CD4-positive, alpha-beta T cell (primary cell): Measurements from ENCODE around the gene SLC44A1. TPM values are rescaled to one million over a fixed set of nuclear protein-coding genes. Genes with fewer than 3 reads are reported as not detected.

Experiments used
- ATAC-seq: fragments of 200-7000 bp; cut with Tn5 transposase; one replicate; pipeline ENCODE4 v1.10.0; 2022; ENCODE audit warnings: mild to moderate bottlenecking; ENCODE audit not compliant: poor library complexity
- CTCF ChIA-PET: fragments of 350-600 bp; sonication (Branson Sonifier 250); formaldehyde crosslinking; loops from one replicate; lab custom pipeline; 2021; ENCODE audit warnings: antibody characterized with exemption, inconsistent platforms; lab: Charles Lee
- POLR2A ChIA-PET: fragments of 350-600 bp; sonication (Branson Sonifier 250); formaldehyde crosslinking; loops from one replicate; lab custom pipeline; 2021; ENCODE audit warnings: antibody characterized with exemption, inconsistent platforms; lab: Charles Lee
- DNase-seq, 14 experiments: peaks; one replicate each; pipeline ENCODE4 v3.0.0-alpha.2; 2013 to 2020; ENCODE audit warnings: mixed read lengths in 2 of 14
- H3K27ac ChIP-seq, 2 donors: one replicate each; pipeline versions ENCODE4 v1.5.1 to v1.7.0; 2013; ENCODE audit warnings: low read length in 2 of 2, low read depth in 1 of 2, mild to moderate bottlenecking in 1 of 2
- H3K27me3 ChIP-seq, 2 experiments: 1 replicate in 1 of 2; 2 replicates in 1 of 2; pipeline versions ENCODE4 v1.6.1 to v1.7.0; 2013; ENCODE audit warnings: low read length in 2 of 2, control low read depth in 1 of 2, mild to moderate bottlenecking in 1 of 2, moderate library complexity in 1 of 2; ENCODE audit not compliant: insufficient read depth in 2 of 2, control insufficient read depth in 1 of 2
- H3K36me3 ChIP-seq: one replicate; pipeline ENCODE4 v1.6.1; 2013; ENCODE audit warnings: low read length, control low read depth; ENCODE audit not compliant: insufficient read depth
- H3K4me1 ChIP-seq: one replicate; pipeline ENCODE4 v1.6.1; 2013; ENCODE audit warnings: low read length, control low read depth; ENCODE audit not compliant: insufficient read depth
- H3K4me3 ChIP-seq: one replicate; pipeline ENCODE4 v1.5.1; 2013; ENCODE audit warnings: mild to moderate bottlenecking, low read length, moderate library complexity
- H3K9me3 ChIP-seq, 2 experiments: 1 replicate in 1 of 2; 2 replicates in 1 of 2; pipeline versions ENCODE4 v1.6.1 to v1.7.0; 2013; ENCODE audit warnings: low read length in 2 of 2, mild to moderate bottlenecking in 2 of 2, control low read depth in 1 of 2, moderate library complexity in 1 of 2; ENCODE audit not compliant: control insufficient read depth in 1 of 2, insufficient read depth in 1 of 2
- H3K27ac Mint-ChIP-seq: one replicate; pipeline ENCODE4 v1.8.0; 2020; ENCODE audit warnings: mixed read lengths
- H3K27me3 Mint-ChIP-seq: one replicate; pipeline ENCODE4 v1.8.0; 2021; ENCODE audit warnings: mixed read lengths
- H3K36me3 Mint-ChIP-seq: one replicate; pipeline ENCODE4 v1.8.0; 2021; ENCODE audit warnings: low read depth, mixed read lengths
- H3K4me1 Mint-ChIP-seq: one replicate; pipeline ENCODE4 v1.8.0; 2021; ENCODE audit warnings: low read depth, mixed read lengths
- H3K4me3 Mint-ChIP-seq: one replicate; pipeline ENCODE4 v1.8.0; 2020; ENCODE audit warnings: mild to moderate bottlenecking, mixed read lengths
- H3K9me3 Mint-ChIP-seq: one replicate; pipeline ENCODE4 v1.8.0; 2020; ENCODE audit warnings: mixed read lengths
- intact Hi-C, 2 experiments: fragments of 100-400 bp; cut with DNase I in 1 of 2; cut with micrococcal nuclease in 1 of 2; formaldehyde crosslinking; loops; one replicate each; pipeline versions ENCODE4 v1.15.1 to v1.9.0; 2023 to 2025; cut with DNase I, micrococcal nuclease
- total RNA-seq, 174 experiments: library from RNA in 2 of 174; stranded (reverse) in 2 of 174; gene quantifications; one replicate each; pipeline ENCODE4 v1.2.3 and lab custom pipeline; 2021 to 2026
- TF ChIP-seq, protein P1 (sequence below): fragments of 200-600 bp; IDR thresholded peaks from one replicate; pipeline ENCODE4 v1.8.0; 2022; ENCODE audit warnings: antibody characterized with exemption, mild to moderate bottlenecking

Gene SLC44A1
- total RNA-seq, 2 experiments from 2014 or later: 5.1 to 5.9 TPM

DNA sequence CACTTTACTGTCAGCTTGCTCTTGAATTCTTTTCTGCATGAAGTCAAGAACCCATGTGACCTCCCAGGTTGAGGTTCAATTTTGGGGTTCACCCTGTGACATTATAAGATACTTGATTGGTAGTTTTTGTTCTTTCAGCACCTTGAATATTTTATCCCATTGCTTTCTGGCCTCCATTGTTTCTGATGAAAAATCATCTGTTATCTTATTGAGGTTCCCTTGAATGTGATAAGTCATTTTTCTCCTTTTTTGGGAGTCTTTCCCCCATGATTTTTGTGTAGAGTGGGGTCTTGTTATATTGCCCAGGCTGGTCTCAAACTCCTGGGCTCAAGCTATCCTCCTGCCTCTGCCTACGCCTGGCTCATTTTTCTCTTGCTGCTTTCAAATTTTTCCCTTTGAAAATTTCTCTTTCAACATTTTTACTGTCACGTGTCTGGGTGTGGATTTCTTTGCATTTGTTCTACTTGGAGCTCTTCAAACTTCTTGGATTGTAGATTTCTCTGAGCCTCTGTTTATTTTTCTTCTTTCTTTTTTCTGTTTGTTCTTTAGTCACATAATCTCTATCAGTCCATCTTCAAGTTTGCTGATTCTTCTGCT, 20.8 kb upstream of the SLC44A1 start:
- Mint-ChIP-seq H3K27ac (no peak overlapping the region), H3K4me1 (no peaks in the 10 kb centered on the region), H3K36me3 (no peaks in the 10 kb centered on the region), H3K27me3 (no peaks in the 10 kb centered on the region), H3K4me3 (no peak overlapping the region), H3K9me3 (peaks cover 11% of the 10 kb centered on the region)
- H3K27me3 ChIP-seq: peaks cover 5 to 8% of the 10 kb centered on the region in 2 experiments
- ATAC-seq (no peak), DNase-seq (no peak)
- ChIA-PET POLR2A (no interaction called here), CTCF (no interaction called here)
- no peak overlapping the region for H3K27ac ChIP-seq
- H3K36me3 ChIP-seq: no peaks in the 10 kb centered on the region
- peaks cover 4 to 23% of the 10 kb centered on the region in 2 experiments for H3K9me3 ChIP-seq
- H3K4me3 ChIP-seq: no peak overlapping the region
- intact Hi-C loops: no loop called here
- TF ChIP-seq, protein P1, sequence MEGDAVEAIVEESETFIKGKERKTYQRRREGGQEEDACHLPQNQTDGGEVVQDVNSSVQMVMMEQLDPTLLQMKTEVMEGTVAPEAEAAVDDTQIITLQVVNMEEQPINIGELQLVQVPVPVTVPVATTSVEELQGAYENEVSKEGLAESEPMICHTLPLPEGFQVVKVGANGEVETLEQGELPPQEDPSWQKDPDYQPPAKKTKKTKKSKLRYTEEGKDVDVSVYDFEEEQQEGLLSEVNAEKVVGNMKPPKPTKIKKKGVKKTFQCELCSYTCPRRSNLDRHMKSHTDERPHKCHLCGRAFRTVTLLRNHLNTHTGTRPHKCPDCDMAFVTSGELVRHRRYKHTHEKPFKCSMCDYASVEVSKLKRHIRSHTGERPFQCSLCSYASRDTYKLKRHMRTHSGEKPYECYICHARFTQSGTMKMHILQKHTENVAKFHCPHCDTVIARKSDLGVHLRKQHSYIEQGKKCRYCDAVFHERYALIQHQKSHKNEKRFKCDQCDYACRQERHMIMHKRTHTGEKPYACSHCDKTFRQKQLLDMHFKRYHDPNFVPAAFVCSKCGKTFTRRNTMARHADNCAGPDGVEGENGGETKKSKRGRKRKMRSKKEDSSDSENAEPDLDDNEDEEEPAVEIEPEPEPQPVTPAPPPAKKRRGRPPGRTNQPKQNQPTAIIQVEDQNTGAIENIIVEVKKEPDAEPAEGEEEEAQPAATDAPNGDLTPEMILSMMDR: no peak
- H3K4me1 ChIP-seq: no peaks in the 10 kb centered on the region

DNA sequence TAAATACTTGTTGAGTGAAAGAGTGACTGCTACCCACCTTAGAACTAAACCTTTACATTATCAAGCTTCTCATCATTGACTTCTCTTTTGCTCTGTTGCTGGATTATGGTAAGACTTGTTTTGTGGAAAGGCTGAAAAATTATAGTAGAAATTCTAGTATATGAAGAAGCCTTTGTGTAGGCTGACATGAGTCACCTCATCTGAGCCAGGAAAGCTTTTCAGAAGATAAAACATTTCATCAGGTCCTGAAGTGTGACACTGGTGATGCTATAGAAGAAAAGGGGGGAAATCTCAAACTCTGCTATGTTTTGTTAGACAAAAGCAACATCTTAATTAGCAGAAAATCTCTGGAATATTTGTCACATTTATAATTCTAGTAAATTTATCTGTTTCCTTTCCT, 18.4 kb upstream of the SLC44A1 start:
- H3K27me3 Mint-ChIP-seq: peaks cover 7% of the 10 kb centered on the region
- POLR2A ChIA-PET: no interaction called here
- H3K4me3 Mint-ChIP-seq: no peak overlapping the region
- no peak overlapping the region for H3K27ac ChIP-seq
- no peaks in the 10 kb centered on the region for H3K36me3 Mint-ChIP-seq
- DNase-seq (no peak), ATAC-seq (no peak)
- intact Hi-C loops: no loop called here
- no peak overlapping the region for H3K4me3 ChIP-seq
- H3K27ac Mint-ChIP-seq: no peak overlapping the region
- H3K36me3 ChIP-seq: no peaks in the 10 kb centered on the region
- CTCF ChIA-PET: no interaction called here
- peaks cover 5 to 8% of the 10 kb centered on the region in 2 experiments for H3K27me3 ChIP-seq
- H3K4me1 Mint-ChIP-seq: no peaks in the 10 kb centered on the region
- TF ChIP-seq, protein P1: no peak
- peaks cover 11% of the 10 kb centered on the region for H3K9me3 Mint-ChIP-seq
- peaks cover 4 to 23% of the 10 kb centered on the region in 2 experiments for H3K9me3 ChIP-seq
- no peaks in the 10 kb centered on the region for H3K4me1 ChIP-seq

DNA sequence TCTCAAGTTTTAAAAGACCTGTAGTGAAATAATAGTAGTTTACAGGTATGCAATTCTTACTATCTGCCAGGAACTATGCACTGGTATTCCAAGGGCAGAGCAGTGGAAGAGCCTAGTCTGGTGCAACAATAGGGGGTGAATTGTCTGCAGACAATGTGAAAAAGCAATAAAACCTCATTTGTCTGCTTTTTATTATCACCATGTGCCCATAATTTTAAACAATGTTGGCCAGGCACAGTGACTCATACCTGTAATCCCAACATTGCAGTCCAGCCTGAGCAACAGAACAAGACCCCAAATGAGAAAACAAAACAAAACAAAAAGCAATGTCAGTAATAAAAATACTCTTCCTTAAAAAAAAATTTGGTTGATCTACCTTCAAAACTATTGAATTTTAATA, 12.2 kb upstream of the SLC44A1 start:
- CTCF ChIA-PET: no interaction called here
- POLR2A ChIA-PET: no interaction called here
- Mint-ChIP-seq H3K4me1 (no peaks in the 10 kb centered on the region), H3K27ac (no peak overlapping the region), H3K9me3 (no peaks in the 10 kb centered on the region), H3K27me3 (peaks cover 9% of the 10 kb centered on the region), H3K4me3 (no peak overlapping the region), H3K36me3 (no peaks in the 10 kb centered on the region)
- no peaks in the 10 kb centered on the region for H3K36me3 ChIP-seq
- no peaks in the 10 kb centered on the region for H3K4me1 ChIP-seq
- TF ChIP-seq, protein P1: no peak
- no peak overlapping the region for H3K27ac ChIP-seq
- no peak for DNase-seq
- intact Hi-C loops: no loop called here
- no peak for ATAC-seq
- no peak overlapping the region for H3K4me3 ChIP-seq
- no peaks in the 10 kb centered on the region for H3K9me3 ChIP-seq
- peaks cover 3 to 4% of the 10 kb centered on the region in 2 experiments for H3K27me3 ChIP-seq
